ENCODE data around the gene PCYT2.

Gene PCYT2

GRCh38 chr17:81858967-81859905 lies 52.0 kb downstream of the PCYT2 start:
- no peak for DNase-seq (ENCODE audit: low read depth in 1 of 2, low spot score in 1 of 2)

GRCh38 chr17:81858170-81858966 lies 52.8 kb downstream of the PCYT2 start:
- DNase-seq (ENCODE audit: low read depth in 1 of 2, low spot score in 1 of 2), result no peak

- no peak for DNase-seq (ENCODE audit: low read depth in 1 of 2, low spot score in 1 of 2)
Observed at GRCh38 chr17:81854974-81855774, 56.0 kb downstream of the PCYT2 start.

- DNase-seq (ENCODE audit: low read depth in 1 of 2, low spot score in 1 of 2), result no peak
Observed at GRCh38 chr17:81852237-81852636, 59.0 kb downstream of the PCYT2 start.

GRCh38 chr17:81851423-81851822 lies 59.8 kb downstream of the PCYT2 start:
- DNase-seq (ENCODE audit: low read depth in 1 of 2, low spot score in 1 of 2), result no peak

All from activated T-helper 1 cell treated with anti-CD3 and anti-CD28 coated beads, Interleukin-2, amount 50 U/mL, for 16 hours (primary cell).